Measurements from ENCODE around the gene FAM13A.

FAM13A gene

DNA sequence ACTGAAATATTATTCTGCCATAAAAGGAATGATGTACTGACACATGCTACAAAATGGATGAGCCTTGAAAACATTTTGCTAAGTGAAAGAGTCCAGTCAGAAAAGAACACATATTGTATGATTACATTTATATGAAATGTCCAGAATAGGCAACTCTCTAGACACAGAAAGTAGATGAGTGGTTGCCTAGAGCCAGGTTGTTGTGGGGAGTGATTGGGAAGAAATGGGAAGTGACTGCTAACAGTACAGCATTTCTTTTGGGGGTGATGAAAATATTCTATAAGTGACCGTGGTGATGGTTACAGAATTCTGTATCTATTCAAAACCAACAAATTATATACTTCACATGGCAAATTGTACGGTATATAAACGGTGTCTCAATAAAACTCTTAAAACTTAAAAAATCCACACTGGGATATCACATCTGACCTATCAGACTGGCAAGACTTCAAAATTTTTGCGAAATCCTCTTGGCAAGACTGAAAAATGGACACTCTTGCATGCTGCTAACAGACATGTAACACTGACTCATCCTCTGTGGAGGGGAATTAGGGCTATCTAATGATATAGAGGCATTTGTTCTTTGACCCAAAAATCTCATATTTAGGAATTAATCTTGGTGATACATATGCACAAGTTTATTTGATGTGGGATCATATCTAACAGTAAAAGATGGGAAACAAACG is 71.8 kb downstream of the FAM13A start:
- DNase-seq (ENCODE audit: extremely low read depth, insufficient read length) = no peak
- TF ChIP-seq, protein P1, sequence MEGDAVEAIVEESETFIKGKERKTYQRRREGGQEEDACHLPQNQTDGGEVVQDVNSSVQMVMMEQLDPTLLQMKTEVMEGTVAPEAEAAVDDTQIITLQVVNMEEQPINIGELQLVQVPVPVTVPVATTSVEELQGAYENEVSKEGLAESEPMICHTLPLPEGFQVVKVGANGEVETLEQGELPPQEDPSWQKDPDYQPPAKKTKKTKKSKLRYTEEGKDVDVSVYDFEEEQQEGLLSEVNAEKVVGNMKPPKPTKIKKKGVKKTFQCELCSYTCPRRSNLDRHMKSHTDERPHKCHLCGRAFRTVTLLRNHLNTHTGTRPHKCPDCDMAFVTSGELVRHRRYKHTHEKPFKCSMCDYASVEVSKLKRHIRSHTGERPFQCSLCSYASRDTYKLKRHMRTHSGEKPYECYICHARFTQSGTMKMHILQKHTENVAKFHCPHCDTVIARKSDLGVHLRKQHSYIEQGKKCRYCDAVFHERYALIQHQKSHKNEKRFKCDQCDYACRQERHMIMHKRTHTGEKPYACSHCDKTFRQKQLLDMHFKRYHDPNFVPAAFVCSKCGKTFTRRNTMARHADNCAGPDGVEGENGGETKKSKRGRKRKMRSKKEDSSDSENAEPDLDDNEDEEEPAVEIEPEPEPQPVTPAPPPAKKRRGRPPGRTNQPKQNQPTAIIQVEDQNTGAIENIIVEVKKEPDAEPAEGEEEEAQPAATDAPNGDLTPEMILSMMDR (IDR thresholded peaks at IDR 0.05; ENCODE audit: insufficient read depth, low read length, poor library complexity, severe bottlenecking) = no peak
- Histone ChIP-seq H3K27me3 (replicated peaks; ENCODE audit: control insufficient read depth, insufficient read depth, low read length) (no peaks in the 10 kb centered on the region), H3K4me3 (replicated peaks; ENCODE audit: low read depth, low read length) (no peak overlapping the region), H3K36me3 (ENCODE audit: control insufficient read depth, insufficient read depth, low read length) (no peaks in the 10 kb centered on the region)

DNA sequence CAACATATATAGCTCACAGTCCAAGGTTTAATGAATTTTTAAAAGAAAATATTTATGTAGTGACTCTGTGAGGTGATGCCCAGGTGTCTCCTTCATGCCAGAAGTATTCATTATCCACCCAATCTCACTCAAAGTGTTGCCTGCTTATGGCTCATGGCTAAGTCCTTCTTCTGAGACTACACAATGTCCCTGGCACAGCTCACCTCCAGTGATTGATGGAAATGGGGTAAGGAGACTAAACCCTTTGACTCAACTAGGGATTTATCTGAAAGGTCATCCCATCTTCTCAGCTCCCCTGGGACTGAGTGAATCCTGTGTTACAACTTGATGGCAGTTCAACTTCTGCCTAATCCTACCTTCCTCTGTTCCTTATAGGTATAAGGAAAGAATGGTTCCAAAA is 74.2 kb downstream of the FAM13A start:
- Histone ChIP-seq H3K4me3 (replicated peaks; ENCODE audit: low read depth, low read length) (no peak overlapping the region), H3K36me3 (ENCODE audit: control insufficient read depth, insufficient read depth, low read length) (no peaks in the 10 kb centered on the region), H3K27me3 (replicated peaks; ENCODE audit: control insufficient read depth, insufficient read depth, low read length) (no peaks in the 10 kb centered on the region)
- TF ChIP-seq, protein P1 (IDR thresholded peaks at IDR 0.05; ENCODE audit: insufficient read depth, low read length, poor library complexity, severe bottlenecking) = no peak
- no peak for DNase-seq (ENCODE audit: extremely low read depth, insufficient read length)

DNA sequence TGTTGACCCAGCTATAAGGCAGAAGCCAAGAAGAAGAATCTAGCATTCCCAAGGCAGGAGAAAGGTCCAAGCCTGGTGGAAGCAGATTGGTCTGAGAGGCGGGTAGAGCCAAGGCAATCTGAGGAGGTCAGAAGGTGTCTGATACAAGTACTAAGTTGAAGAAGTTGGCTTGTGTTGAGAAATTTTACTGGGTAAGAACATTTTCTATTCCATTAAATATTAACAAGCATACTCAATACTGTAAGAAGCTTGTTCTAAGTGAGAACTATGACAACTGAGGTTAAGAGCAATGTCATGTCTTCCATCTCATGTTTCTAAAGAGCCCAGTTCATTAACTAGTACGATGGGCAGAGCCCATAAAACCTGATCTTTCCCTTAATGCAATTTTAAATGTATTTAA is 75.0 kb downstream of the FAM13A start:
- Histone ChIP-seq H3K27me3 (replicated peaks; ENCODE audit: control insufficient read depth, insufficient read depth, low read length) (no peaks in the 10 kb centered on the region), H3K36me3 (ENCODE audit: control insufficient read depth, insufficient read depth, low read length) (no peaks in the 10 kb centered on the region), H3K4me3 (replicated peaks; ENCODE audit: low read depth, low read length) (no peak overlapping the region)
- no peak for DNase-seq (ENCODE audit: extremely low read depth, insufficient read length)
- TF ChIP-seq, protein P1 (IDR thresholded peaks at IDR 0.05; ENCODE audit: insufficient read depth, low read length, poor library complexity, severe bottlenecking) = no peak

DNA sequence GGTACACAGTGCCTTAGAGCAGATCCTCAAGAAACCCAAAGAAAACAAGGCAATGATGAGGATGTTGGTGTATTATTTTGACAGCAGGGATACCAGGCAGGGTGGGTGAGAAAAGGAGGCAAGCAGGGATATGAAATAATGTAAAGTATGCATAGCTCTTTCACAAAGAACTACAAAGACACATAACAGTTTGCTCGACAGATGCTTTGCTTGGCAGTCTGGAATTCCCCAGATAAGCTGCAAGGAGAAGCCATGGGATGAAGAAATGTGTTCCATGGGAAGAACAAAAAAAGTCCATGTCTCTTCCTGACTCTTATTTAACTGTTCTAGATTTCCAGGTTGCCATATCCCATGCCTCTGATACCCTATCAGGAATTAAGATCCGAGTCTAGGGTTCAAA is 75.4 kb downstream of the FAM13A start:
- TF ChIP-seq, protein P1 (IDR thresholded peaks at IDR 0.05; ENCODE audit: insufficient read depth, low read length, poor library complexity, severe bottlenecking) = no peak
- DNase-seq (ENCODE audit: extremely low read depth, insufficient read length) = no peak
- no peak overlapping the region for H3K4me3 ChIP-seq (replicated peaks; ENCODE audit: low read depth, low read length)
- no peaks in the 10 kb centered on the region for H3K36me3 ChIP-seq (ENCODE audit: control insufficient read depth, insufficient read depth, low read length)
- no peaks in the 10 kb centered on the region for H3K27me3 ChIP-seq (replicated peaks; ENCODE audit: control insufficient read depth, insufficient read depth, low read length)

DNA sequence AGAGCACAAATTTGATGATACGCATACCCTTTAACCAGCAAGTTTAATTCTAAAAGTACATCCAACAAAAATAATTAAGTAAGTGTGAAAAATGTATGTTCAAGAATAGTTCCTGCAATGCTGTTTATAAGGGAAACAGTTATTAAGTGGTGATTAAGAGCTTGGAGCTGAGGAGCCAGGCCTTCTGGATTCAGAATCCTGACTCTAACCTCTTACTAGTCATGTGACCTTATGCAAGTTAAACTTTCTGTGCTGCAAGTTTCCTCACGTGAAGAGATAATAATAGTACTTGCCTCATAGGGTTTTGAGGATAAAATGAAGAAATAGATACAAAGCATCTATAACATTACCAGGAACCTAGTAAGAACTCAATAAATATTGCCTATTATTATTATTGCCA is 77.7 kb downstream of the FAM13A start:
- TF ChIP-seq, protein P1 (IDR thresholded peaks at IDR 0.05; ENCODE audit: insufficient read depth, low read length, poor library complexity, severe bottlenecking) = no peak
- Histone ChIP-seq H3K4me3 (replicated peaks; ENCODE audit: low read depth, low read length) (no peak overlapping the region), H3K36me3 (ENCODE audit: control insufficient read depth, insufficient read depth, low read length) (no peaks in the 10 kb centered on the region), H3K27me3 (replicated peaks; ENCODE audit: control insufficient read depth, insufficient read depth, low read length) (no peaks in the 10 kb centered on the region)
- DNase-seq (ENCODE audit: extremely low read depth, insufficient read length) = no peak

DNA sequence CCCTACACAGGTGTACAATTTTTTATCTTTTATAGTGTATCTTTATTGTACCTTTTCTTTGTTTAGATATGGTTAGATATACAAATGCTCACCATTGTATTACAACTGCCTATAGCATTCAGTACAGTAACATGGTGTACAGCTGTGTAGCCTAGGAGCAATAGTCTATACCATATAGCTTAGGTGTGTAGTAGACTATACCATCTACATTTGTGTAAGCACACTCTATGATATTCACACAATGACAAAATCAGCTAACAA is 80.3 kb downstream of the FAM13A start:
- H3K4me3 ChIP-seq (replicated peaks; ENCODE audit: low read depth, low read length) = no peak overlapping the region
- DNase-seq (ENCODE audit: extremely low read depth, insufficient read length) = no peak
- TF ChIP-seq, protein P1 (IDR thresholded peaks at IDR 0.05; ENCODE audit: insufficient read depth, low read length, poor library complexity, severe bottlenecking) = no peak

More for the DNA sequence above, 80.3 kb downstream of the FAM13A start:
- H3K36me3 ChIP-seq (ENCODE audit: control insufficient read depth, insufficient read depth, low read length) = no peaks in the 10 kb centered on the region
- H3K27me3 ChIP-seq (replicated peaks; ENCODE audit: control insufficient read depth, insufficient read depth, low read length) = no peaks in the 10 kb centered on the region

All from GM06990 (cell line).